Measurements from ENCODE around the gene ITGAX.

Gene ITGAX

DNA sequence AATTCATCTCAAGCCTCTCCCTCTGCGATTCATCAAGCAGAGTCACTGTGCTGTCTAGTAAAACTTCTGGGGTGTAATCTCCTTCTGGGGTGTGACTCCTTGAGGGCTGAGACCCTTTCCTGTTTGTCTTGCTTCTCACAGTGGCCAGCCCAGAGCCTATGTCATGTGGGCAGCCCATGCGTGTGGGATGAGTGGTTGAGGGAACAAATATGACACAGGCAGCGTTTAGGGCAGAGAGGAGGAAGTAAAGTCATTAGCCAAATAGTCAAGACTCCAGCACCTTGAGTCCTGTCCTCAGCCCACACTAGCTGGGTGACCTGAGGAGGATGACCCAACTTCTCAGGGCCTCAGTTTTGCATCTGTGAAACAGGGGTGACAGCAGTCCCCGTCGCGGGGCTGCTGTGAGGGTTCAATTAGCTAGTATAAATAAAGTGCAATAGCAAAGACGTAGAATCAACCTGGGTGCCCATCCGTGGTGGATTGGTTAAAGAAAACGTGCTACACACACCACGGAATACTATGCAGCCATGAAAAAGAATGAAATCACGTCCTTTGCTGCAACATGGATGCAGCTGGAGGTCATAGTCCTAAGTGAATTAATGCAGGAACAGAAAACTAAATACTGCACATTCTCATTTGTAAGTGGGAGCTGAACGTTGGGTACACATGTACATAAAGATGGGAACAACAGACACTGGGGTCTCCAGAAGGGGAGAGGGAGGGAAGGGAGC lies 4.5 kb upstream of the ITGAX start:
- DNase-seq: no peak

DNA sequence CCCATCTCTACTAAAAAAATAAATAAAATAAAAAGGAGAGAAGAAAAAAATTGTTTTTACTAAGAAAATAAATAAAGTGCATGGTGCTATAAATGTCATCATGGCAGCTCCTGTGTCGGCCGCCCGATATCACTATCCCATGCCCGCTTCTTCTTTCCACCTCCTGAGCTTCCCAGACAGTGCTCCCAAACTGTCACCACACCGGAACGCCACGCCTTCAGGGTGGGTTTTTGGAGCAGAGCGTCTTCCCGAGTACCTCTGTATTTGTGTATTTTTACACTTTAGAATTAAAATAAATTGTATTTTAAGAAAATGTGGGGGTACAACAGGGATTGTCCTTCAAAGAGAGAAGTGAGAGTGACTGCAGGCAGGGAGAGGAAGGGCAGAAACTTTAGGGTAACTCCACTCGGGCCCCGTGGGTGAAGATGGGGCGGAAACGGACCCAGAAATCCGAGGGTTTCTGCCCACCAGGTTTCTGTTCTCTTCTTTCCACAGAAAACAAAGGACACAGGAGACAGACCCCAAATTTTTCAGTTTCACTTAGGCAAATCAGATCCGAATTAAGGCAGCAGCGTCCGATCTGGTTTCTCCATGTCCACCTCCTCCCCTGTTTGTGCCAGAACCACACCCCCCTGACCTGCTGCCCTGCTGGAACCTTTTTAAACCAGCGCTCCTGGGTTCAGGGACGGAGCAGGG lies 3.6 kb upstream of the ITGAX start:
- no peak for DNase-seq

DNA sequence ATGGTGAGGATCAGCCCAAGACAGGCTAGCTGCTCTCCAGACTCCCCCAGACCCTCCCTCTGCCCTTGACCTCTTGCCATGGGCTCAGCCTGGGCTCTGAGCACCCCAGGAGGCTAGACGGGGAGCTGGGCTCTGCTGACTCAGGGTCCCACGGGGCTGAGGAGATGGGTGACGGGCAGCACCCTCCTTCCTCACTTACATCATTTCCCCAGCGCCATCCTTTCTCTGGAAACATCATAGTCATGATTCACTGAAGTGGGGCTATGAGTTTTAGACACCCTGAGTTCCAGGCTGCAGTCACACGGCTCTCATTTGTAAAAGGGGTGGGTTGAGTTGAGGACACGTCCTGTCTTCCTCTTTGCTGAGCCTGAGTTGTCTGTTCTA lies 3.0 kb upstream of the ITGAX start:
- no peak for DNase-seq

DNA sequence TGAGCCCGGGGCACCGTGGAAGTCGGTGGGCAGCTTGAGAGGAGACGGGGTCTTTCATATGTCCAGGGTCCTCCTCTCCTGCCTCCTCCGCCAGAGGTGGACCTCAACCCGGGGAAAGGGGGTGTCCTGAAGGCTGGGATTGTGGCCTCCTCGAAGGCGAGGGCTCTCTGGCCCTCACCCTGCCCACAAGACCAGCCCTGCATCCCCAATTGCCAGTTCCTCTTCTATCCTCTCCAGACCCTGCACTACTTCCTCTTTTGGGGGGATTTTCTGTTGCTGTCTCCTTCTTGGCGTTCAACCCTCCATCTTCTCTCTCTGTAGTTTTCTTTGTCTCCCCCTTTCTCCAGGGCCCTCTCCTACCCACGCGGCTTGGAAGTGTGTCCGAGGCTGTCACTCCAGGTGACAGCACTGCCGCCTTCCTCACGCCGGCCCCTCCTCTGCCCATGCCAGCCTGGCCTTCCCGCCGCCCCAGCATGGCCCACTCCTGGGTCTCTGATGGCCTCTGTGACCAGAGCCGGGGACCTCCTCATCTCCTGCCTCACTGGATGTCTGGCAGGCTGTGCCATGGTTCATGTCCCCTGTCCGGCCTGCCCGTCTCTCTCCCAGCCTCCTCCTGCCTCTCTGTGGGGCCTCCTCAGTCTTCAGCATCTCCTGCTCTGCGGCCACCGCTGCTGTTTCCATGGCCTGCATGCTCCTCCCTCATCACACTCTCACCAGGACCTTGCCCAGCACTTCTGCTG lies 2.4 kb upstream of the ITGAX start:
- no peak for DNase-seq

DNA sequence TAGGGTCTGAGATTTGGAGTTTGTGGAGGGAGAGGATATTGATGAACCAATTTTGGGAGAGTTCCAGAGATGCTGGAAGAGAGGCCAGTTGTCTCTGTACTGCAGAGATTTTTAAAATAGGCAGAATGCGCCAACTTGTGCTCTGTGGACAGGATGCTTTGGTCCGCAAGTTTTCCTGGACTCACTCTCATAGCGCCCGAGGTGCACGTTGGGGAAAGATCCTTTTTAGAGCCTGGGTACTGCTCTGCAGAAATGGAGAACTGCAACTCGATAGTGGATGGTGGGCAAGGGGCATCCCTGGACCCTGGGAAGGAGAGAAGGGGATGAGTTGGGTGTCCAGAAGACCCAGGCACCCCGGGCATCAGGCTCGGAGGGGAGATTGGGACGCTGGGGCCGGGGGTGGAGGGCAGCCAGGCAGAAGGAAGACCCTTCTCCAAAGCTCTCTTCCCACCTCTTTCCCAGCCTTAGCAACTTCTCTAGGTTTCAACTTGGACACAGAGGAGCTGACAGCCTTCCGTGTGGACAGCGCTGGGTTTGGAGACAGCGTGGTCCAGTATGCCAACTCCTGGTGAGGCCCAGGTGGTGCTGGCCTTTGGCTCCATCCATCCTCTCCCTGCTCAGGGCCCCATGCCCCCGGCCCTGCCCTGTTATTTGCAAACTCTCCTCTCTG lies 590 bp downstream of the ITGAX start:
- no peak for DNase-seq

DNA sequence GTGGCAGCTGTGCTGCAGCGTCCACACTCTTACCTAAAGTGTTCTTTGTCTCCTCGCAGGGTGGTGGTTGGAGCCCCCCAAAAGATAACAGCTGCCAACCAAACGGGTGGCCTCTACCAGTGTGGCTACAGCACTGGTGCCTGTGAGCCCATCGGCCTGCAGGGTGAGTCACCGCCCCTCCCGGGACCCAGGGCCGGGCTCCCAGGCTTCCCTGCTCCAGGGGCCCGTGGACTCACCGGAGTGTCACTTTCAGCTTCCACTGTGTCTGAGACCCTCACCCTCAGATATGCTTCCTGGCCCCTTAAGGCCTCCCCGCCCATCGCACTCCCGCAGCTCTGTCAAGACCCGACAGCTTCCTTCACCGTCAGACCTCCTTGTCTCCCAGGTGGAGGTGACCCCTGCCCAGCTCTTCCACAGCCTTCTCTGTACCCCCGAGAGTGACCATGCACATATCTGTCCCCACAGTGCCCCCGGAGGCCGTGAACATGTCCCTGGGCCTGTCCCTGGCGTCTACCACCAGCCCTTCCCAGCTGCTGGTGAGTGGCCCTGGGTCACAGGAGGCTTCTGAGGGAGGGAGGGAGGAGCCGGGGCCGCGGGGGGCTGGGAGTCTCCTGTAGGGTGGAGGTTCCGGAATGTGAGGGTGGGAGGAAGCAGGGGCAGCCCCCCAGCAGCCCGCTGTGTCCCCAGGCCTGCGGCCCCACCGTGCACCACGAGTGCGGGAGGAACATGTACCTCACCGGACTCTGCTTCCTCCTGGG lies 1.8 kb downstream of the ITGAX start:
- no peak for DNase-seq

DNA sequence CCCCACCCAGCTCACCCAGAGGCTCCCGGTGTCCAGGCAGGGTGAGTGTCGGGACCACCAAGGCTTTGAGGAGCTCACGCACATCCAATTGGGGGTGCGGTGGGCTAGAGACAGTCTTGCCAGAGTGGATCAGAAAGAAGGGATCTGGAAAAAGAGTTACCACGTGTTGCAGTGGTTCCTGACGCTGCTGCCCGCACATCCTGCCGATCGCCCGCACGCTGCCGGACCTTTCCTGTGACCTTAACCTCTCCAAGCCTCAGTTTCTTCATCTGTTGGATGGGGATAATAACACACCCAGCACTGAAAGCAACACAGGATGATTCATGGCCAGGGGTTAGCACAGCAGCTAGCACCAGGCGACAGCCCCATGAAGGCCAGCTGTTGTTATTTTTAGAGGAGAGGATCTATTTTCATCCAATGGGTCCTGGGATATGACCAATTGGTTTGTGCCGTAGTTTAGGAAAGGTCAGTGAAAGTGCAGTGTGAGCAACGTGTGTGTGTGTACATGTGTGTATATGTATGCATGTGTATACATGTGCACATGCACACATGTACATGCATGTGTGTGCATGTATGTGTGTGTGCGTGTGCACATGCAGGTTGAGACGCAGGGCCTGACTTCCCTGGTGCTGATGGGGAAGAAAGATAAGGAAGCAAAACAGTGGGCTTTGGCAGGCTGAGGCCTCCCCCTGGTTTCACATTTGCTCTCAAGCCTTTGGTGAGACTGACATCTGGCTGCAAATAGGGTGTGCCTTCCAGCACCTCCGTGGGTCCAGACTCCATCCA lies 2.5 kb downstream of the ITGAX start:
- no peak for DNase-seq

DNA sequence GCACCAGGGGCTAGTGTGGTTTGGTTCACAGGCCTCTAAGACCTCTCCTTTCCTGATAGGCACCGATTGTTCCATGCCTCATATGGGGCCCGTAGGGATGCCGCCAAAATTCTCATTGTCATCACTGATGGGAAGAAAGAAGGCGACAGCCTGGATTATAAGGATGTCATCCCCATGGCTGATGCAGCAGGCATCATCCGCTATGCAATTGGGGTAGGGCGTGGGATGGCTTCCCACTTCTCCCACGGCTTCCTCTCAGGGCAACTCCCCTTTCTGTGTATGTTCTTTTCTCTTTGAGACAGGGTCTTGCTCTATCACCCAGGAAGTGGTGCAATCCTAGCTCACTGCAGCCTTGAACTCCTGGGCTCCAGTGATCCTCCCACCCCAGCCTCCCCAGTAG lies 5.3 kb downstream of the ITGAX start:
- DNase-seq: no peak

DNA sequence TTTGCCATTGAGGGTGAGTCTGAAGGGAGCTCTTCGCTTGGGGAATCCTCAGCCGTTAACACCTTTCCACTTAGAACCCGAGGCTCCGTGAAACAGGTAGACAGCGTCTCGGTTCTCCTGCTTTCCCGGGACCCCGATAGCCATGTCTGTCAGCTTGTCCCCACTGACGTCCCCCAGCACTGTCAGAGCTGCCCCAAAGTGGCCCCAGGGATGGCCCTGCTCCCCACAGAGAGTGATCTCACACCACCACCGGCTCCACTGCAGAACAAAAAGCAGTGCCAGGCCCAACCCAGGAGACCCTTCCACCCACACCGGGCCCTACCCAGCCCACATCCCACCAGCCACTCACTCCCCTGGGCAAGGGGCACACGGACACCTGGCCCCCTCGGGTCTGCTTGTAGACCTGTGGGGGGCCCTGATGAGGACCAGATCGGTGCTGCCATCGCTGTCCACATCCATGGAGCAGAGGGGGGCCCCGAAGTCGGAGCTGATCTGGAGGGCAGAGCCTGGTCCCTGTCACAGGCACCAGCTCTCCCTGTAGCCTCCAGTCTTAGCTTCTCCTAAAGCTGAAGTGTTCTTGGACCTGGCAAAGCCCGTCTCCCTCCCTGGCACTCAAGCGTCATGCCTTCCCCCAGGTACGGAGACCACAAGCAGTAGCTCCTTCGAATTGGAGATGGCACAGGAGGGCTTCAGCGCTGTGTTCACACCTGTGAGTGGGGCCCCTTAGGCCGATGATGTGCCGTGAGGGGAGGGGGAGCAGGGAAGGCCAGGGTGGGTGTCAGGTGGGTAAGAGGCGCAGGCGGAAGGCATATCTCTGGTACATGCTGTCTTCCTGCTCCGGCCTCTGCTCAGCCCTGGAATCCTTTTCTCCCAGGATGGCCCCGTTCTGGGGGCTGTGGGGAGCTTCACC lies 6.5 kb downstream of the ITGAX start:
- no peak for DNase-seq

DNA sequence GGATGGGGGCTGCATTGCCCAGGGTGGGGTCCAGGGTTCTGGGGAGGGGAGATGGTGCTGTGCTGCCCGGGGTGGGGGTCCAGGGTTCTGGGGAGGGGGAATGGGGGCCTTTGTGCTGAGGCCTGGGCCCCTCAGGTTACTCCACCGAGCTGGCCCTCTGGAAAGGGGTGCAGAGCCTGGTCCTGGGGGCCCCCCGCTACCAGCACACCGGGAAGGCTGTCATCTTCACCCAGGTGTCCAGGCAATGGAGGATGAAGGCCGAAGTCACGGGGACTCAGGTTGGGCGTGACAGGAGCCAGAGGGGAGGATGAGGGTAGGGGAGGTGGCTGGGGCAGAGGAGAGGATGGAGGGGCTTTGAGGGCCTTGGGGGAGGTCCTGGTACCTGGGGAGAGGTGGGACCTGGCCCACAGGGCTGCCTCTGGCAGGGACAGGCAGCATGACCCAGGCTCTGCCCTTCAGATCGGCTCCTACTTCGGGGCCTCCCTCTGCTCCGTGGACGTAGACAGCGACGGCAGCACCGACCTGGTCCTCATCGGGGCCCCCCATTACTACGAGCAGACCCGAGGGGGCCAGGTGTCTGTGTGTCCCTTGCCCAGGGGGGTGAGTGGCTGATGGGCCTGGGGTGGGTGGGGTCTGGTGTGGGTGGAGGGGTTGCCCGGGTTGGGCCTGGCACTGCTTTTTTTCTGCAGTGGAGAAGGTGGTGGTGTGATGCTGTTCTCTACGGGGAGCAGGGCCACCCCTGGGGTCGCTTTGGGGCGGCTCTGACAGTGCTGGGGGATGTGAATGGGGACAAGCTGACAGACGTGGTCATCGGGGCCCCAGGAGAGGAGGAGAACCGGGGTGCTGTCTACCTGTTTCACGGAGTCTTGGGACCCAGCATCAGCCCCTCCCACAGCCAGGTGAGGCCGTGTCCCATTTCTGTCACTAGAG lies 7.8 kb downstream of the ITGAX start:
- DNase-seq: no peak

DNA sequence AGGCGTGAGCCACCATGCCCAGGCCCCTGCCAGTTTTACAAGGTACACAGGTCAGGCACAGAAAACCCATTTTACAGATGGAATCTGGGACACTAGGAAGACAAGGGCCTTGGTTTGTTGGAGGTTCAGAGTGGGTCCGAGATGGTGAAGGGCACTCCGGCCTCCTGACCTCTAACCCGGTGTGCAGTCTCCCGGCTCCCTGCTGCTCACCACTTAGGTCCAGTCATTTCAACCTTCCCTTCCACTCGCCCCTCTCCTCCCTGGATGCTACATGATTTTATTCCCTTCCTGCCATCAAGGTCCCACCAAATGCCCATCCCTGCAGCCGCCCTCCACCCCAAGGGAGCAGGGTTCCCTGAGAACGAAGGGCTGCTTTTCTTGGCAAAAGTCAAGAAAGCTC lies 8.7 kb downstream of the ITGAX start:
- no peak for DNase-seq

DNA sequence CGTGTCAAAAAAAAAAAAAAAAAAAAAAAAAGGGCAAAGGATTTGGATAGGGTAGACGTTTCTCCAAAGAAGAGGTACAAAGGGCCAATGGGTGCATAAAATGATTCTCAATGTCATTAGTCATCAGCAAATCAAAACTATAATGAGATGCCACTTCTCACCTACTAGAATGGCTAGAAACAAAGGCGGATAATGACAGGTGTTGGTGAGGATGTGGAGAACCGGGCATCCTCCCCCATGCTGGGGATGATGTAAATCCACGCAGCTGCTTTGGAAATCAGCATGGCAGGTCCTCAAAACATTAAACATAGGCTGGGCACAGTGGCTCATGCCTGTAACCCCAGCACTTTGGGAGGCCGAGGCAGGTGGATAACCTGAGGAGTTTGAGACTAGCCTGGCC lies 9.4 kb downstream of the ITGAX start:
- no peak for DNase-seq

DNA sequence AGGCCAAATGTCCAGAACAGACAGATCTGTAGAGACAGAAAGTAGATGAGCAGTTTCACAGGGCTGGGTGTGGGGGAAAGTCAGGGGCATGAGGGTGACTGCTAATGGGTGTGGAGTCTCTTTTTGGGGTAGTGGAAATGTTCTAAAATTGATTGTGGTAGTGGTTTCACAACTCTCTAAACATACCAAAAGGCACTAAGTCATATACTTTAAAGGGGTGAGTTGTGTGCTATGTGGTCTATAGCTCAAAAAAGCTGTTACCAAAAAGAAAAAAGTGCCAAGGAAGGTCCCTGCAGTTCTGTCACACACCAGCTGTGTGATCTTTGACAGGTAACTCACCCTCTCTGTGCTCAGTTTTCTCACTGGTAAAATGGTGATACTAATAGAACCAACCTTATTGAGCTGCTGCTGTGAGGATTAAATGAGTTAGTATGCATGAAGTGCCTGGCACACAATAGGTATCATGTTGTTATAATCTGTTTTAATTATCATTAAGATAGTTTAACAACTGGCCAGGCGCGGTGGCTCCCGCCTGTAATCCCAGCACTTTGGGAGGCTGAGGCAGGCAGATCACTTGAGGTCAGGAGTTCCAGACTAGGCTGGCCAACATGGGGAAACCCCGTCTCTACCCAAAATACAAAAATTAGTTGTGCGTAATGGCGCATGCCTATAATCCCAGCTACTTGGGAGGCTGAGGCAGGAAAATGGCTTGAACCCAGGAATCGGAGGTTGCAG lies 10.3 kb downstream of the ITGAX start:
- no peak for DNase-seq

DNA sequence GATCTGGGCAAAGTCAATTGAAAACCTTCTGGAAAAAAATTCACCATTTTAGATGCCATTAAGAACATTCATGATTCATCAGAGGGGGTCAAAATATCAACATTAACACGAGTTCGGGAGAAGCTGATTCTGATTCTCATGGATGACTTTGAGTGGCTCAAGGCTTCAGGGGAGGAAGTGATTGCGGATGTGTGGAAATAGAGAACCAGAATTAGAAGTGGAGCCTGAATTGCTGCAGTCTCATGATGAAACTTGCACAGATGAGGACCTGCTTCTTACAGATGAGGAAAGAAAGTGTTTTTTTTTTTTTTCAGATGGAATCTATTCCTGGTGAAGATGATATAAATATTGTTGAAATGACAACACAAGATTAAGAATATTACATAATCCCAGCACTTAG lies 12.9 kb downstream of the ITGAX start:
- no peak for DNase-seq

DNA sequence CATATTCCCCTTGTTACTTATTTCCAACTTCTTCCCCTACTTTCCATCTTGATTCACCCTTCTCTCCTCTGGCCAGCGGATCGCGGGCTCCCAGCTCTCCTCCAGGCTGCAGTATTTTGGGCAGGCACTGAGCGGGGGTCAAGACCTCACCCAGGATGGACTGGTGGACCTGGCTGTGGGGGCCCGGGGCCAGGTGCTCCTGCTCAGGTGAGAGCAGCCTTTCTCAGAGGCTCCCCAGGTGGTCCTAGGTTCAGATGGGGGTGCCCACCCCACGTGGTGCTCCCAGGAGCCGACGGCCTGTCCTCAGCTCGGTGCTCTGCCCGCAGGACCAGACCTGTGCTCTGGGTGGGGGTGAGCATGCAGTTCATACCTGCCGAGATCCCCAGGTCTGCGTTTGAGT lies 16.0 kb downstream of the ITGAX start:
- DNase-seq: no peak

DNA sequence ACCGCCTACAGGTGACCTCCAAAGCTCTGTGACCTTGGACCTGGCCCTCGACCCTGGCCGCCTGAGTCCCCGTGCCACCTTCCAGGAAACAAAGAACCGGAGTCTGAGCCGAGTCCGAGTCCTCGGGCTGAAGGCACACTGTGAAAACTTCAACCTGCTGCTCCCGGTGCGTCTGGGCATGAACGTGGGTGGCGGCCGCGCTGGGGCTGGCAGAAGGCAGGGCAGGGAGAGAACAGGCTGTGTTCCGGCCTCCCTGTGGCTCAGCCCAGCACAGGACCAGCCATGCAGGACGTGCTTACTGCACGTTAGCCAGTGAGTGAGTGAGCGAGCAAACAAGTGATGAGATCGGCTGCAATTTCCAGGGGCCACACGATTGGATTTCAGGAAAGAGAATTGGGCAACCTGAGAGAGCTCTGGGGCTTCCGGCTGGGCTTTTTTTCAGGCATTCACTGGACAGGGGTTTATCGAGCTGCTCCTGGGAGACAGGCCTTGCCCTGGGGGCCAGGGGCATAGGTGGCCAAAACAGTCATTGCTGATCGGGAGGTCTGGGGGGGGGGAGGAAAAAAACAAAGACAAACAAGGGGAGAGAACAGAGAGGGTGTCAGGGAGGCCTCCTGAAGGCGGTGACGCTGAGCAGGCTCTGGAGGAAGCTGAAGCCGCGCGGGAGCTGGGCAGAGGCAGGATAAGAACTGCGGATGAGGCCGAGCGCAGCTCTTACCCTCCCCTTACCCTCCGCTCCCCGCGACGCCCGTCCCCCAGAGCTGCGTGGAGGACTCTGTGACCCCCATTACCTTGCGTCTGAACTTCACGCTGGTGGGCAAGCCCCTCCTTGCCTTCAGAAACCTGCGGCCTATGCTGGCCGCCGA lies 16.9 kb downstream of the ITGAX start:
- DNase-seq: no peak

DNA sequence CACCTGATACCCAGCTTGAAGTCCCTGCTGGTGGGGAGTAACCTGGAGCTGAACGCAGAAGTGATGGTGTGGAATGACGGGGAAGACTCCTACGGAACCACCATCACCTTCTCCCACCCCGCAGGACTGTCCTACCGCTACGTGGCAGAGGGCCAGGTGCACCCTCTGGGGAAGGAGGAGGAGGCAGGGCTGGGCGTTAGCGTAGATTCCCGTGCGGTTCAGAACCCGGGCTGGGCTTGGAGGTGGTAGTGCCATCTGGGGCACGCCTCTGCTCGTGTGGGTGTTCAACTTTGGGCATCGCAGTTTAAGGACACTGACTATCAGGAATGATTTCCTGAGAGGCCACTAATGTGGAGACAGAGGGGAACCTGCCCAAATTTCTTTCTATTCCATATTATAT lies 18.3 kb downstream of the ITGAX start:
- no peak for DNase-seq

DNA sequence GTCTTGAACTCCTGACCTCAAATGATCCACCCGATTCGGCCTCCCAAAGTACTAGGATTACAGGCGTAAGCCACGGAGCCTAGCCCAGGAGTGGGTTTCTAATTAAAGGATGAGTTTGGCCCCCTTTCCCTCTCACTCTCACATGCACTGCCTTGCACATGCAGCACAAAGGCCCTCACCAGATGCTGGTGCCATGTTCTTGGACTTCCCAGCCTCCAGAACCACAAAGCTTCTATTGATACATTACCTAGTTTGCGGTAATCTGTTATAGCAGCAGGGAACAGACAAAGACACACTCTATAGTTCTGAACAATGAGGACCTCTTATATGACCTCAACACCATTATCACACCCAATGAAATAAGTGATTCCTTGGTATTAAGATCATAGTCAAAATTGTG lies 20.3 kb downstream of the ITGAX start:
- no peak for DNase-seq

Measured in NCI-H1694 (cell line).